SW480 (cell line): ENCODE data around the gene PRSS37.
"Not testable (repeated sequence)": the region's sequence is repeated elsewhere in the genome, so short reads cannot be mapped to it uniquely, and the experiment has no call there.

Experiments
- DNase-seq: peaks from one replicate; pipeline ENCODE4 v3.0.0-alpha.2; 2016; ENCODE audit warnings: low spot score

Gene PRSS37

GRCh38 chr7:141841385-141841784 is at the start of gene PRSS37:
PRSS37 (minus strand) TSS chr7:141841485; CDS start chr7:141841049, 436 bp downstream.
- DNase-seq: no peak

GRCh38 chr7:141889321-141889720 is 48.0 kb upstream of the PRSS37 start:
- no peak for DNase-seq

GRCh38 chr7:141884539-141885225 is 43.4 kb upstream of the PRSS37 start:
- DNase-seq: no peak

GRCh38 chr7:141880960-141881359 is 39.7 kb upstream of the PRSS37 start:
- DNase-seq: no peak

GRCh38 chr7:141877365-141877764 is 36.1 kb upstream of the PRSS37 start:
- no peak for DNase-seq

GRCh38 chr7:141876371-141876770 is 35.1 kb upstream of the PRSS37 start:
- DNase-seq: no peak

GRCh38 chr7:141875453-141875852 is 34.2 kb upstream of the PRSS37 start:
- DNase-seq: no peak

- DNase-seq: no peak
These were observed 33.5 kb upstream of the PRSS37 start for GRCh38 chr7:141874787-141875186.

- DNase-seq: no peak
These were observed 31.6 kb upstream of the PRSS37 start for GRCh38 chr7:141872931-141873330.

- DNase-seq: no peak
These were observed 25.7 kb upstream of the PRSS37 start for GRCh38 chr7:141866974-141867373.

- DNase-seq: no peak
These were observed 23.6 kb upstream of the PRSS37 start for GRCh38 chr7:141864765-141865447.

- no peak for DNase-seq
These were observed 18.9 kb upstream of the PRSS37 start for GRCh38 chr7:141860207-141860606.

- DNase-seq: no peak
These were observed 6.7 kb upstream of the PRSS37 start for GRCh38 chr7:141847996-141848395.

- DNase-seq: no peak
These were observed 3.0 kb upstream of the PRSS37 start for GRCh38 chr7:141844256-141844655.

GRCh38 chr7:141842904-141843303 is 1.6 kb upstream of the PRSS37 start:
- no peak for DNase-seq

- no peak for DNase-seq
These were observed 577 bp downstream of the PRSS37 start for GRCh38 chr7:141840708-141841107.

- no peak for DNase-seq
These were observed 2.0 kb downstream of the PRSS37 start for GRCh38 chr7:141839256-141839655.

GRCh38 chr7:141838581-141838980 is 2.7 kb downstream of the PRSS37 start:
- no peak for DNase-seq

- DNase-seq: no peak
These were observed 3.6 kb downstream of the PRSS37 start for GRCh38 chr7:141837683-141838082.

GRCh38 chr7:141822432-141822831 is 18.9 kb downstream of the PRSS37 start:
- DNase-seq: not testable (repeated sequence)

GRCh38 chr7:141820067-141820466 is 21.2 kb downstream of the PRSS37 start:
- no peak for DNase-seq

GRCh38 chr7:141792526-141792925 is 48.8 kb downstream of the PRSS37 start:
- DNase-seq: no peak

- DNase-seq: no peak
These were observed 51.4 kb downstream of the PRSS37 start, which contains the start of gene TAS2R5 for GRCh38 chr7:141789917-141790316. TAS2R5 (plus strand) TSS chr7:141790217; CDS start chr7:141790362, 145 bp downstream.

- DNase-seq: no peak
These were observed 53.0 kb downstream of the PRSS37 start for GRCh38 chr7:141788296-141788695.
